Naive thymus-derived CD4-positive, alpha-beta T cell (primary cell): ENCODE data around the gene SDCCAG8. TPM values are rescaled to one million over a fixed set of nuclear protein-coding genes. Genes with fewer than 3 reads are reported as not detected.

Experiments used
- ATAC-seq: fragments of 150-1000 bp; cut with Tn5 transposase; 2 replicates; pipeline ENCODE4 v1.10.0; 2021; ENCODE audit warnings: mild to moderate bottlenecking, moderate library complexity
- CTCF ChIA-PET: fragments of 350-600 bp; sonication (Branson Sonifier 250); formaldehyde crosslinking; loops from one replicate; lab custom pipeline; 2021; ENCODE audit warnings: antibody characterized with exemption; lab: Charles Lee
- POLR2A ChIA-PET: fragments of 350-600 bp; sonication (Branson Sonifier 250); formaldehyde crosslinking; loops from one replicate; lab custom pipeline; 2021; ENCODE audit warnings: antibody characterized with exemption, inconsistent platforms; lab: Charles Lee
- DNase-seq, 9 donors: peaks; one replicate each; pipeline versions ENCODE4 v3.0.0 to v3.0.0-alpha.2; 2020 to 2022; ENCODE audit warnings: mixed read lengths in 1 of 9
- H3K27ac ChIP-seq: one replicate; pipeline ENCODE4 v1.7.0; 2013; ENCODE audit warnings: mild to moderate bottlenecking, low read depth, low read length, moderate library complexity
- H3K27me3 ChIP-seq, 2 donors: one replicate each; pipeline ENCODE4 v1.7.0; 2013; ENCODE audit warnings: low read length in 2 of 2, mild to moderate bottlenecking in 2 of 2, moderate library complexity in 2 of 2; ENCODE audit not compliant: control insufficient read depth in 2 of 2, insufficient read depth in 2 of 2
- H3K36me3 ChIP-seq, 3 experiments: 1 replicate in 2 of 3; 2 replicates in 1 of 3; pipeline ENCODE4 v1.7.0; 2013; ENCODE audit warnings: low read length in 3 of 3, mild to moderate bottlenecking in 3 of 3, moderate library complexity in 1 of 3; ENCODE audit not compliant: insufficient read depth in 3 of 3, control insufficient read depth in 2 of 3
- H3K4me1 ChIP-seq, 2 donors: one replicate each; pipeline ENCODE4 v1.7.0; 2013; ENCODE audit warnings: low read length in 2 of 2, mild to moderate bottlenecking in 2 of 2, moderate library complexity in 1 of 2; ENCODE audit not compliant: control insufficient read depth in 2 of 2, insufficient read depth in 2 of 2
- H3K4me3 ChIP-seq: 2 replicates; pipeline ENCODE4 v1.7.0; 2013; ENCODE audit warnings: mild to moderate bottlenecking, low read length
- H3K9me3 ChIP-seq, 3 experiments: 1 replicate in 2 of 3; 2 replicates in 1 of 3; pipeline ENCODE4 v1.7.0; 2013; ENCODE audit warnings: low read length in 3 of 3; ENCODE audit not compliant: control insufficient read depth in 2 of 3
- H3K27ac Mint-ChIP-seq, 9 donors: one replicate each; pipeline ENCODE4 v1.8.0; 2020 to 2022; ENCODE audit warnings: mixed read lengths in 9 of 9, mild to moderate bottlenecking in 8 of 9, moderate library complexity in 5 of 9, inconsistent platforms in 2 of 9
- H3K27me3 Mint-ChIP-seq, 5 donors: one replicate each; pipeline ENCODE4 v1.8.0; 2021 to 2022; ENCODE audit warnings: mixed read lengths in 5 of 5, mild to moderate bottlenecking in 1 of 5
- H3K36me3 Mint-ChIP-seq, 5 donors: one replicate each; pipeline ENCODE4 v1.8.0; 2020 to 2022; ENCODE audit warnings: mixed read lengths in 5 of 5, mild to moderate bottlenecking in 3 of 5, inconsistent platforms in 1 of 5
- H3K4me1 Mint-ChIP-seq, 7 donors: one replicate each; pipeline ENCODE4 v1.8.0; 2020 to 2022; ENCODE audit warnings: mixed read lengths in 7 of 7, mild to moderate bottlenecking in 3 of 7, inconsistent platforms in 1 of 7
- H3K4me3 Mint-ChIP-seq, 10 donors: one replicate each; pipeline ENCODE4 v1.8.0; 2020 to 2022; ENCODE audit warnings: mild to moderate bottlenecking in 10 of 10, mixed read lengths in 10 of 10, moderate library complexity in 6 of 10, inconsistent platforms in 2 of 10
- H3K9me3 Mint-ChIP-seq, 11 donors: one replicate each; pipeline ENCODE4 v1.8.0; 2020 to 2022; ENCODE audit warnings: mixed read lengths in 11 of 11, mild to moderate bottlenecking in 4 of 11, inconsistent platforms in 1 of 11, moderate library complexity in 1 of 11
- intact Hi-C, 2 donors: fragments of 100-400 bp; cut with micrococcal nuclease; formaldehyde crosslinking; loops; one replicate each; pipeline ENCODE4 v1.15.1; 2023
- polyA plus RNA-seq, 2 donors: library from polyadenylated mRNA; unstranded; fragments of 300-500 nt; fragmentation: Illumina TruSeq; gene quantifications; one replicate each; pipeline ENCODE4 v1.2.3, GENCODE V29; 2021
- total RNA-seq, 6 experiments: library from RNA in 5 of 6; stranded (reverse) in 5 of 6; gene quantifications; 1 replicate in 5 of 6; 2 replicates in 1 of 6; pipeline ENCODE4 v1.2.3 and lab custom pipeline; 2021 to 2026

The SDCCAG8 gene
- total and polyA plus RNA-seq, 7 experiments from 2014 or later = 26.0 to 45.2 (median 39.1) TPM

GRCh38 chr1:243236604-243237252 is 19.1 kb upstream of the SDCCAG8 start:
- no peak for DNase-seq
- POLR2A ChIA-PET = no interaction called here
- H3K27ac ChIP-seq = no peak overlapping the region
- Mint-ChIP-seq H3K9me3 (peaks cover 0 to 34% (median 15%) of the 10 kb centered on the region in 11 donors), H3K27ac (peak overlapping the region in 4 of 9 donors; percentile 10 to 76 (median 46)), H3K36me3 (peaks cover 13 to 68% (median 59%) of the 10 kb centered on the region in 5 donors), H3K4me1 (peaks cover 0 to 22% (median 17%) of the 10 kb centered on the region in 7 donors), H3K27me3 (no peaks in the 10 kb centered on the region), H3K4me3 (peak overlapping the region in 2 of 10 donors; percentile 2 to 11)
- H3K9me3 ChIP-seq = peaks cover 0 to 6% (median 0%) of the 10 kb centered on the region in 3 experiments
- no peaks in the 10 kb centered on the region for H3K27me3 ChIP-seq
- CTCF ChIA-PET = no interaction called here
- H3K4me3 ChIP-seq = no peak overlapping the region
- H3K36me3 ChIP-seq = peaks cover 0 to 11% (median 0%) of the 10 kb centered on the region in 3 experiments
- intact Hi-C loops = no loop called here
- no peak for ATAC-seq
- H3K4me1 ChIP-seq = no peaks in the 10 kb centered on the region

DNA sequence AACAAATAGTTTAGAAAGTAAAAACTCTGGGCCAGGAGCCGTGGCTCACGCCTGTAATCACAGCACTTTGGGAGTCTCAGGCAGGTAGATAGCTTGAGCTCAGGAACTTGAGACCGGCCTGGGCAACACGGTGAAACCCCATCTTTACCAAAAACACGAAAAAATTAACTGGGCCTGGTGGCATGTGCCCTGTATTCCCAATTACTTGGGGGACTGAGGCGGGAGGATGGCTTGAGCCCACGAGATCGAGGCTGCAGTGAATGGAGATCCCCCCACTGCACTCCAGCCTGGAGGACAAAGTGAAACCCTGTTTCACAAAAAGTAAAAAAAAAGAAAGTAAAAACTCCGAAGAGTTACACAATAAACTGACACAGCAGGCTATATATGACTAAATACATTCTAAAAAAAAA is 11.4 kb upstream of the SDCCAG8 start:
- peak overlapping the region in 3 of 10 donors; percentile 4 to 18 (median 9) for H3K4me3 Mint-ChIP-seq
- DNase-seq (no peak), ATAC-seq (no peak)
- H3K27ac Mint-ChIP-seq = peak overlapping the region in 1 of 9 donors; percentile 12
- no peak overlapping the region for H3K27ac ChIP-seq
- CTCF ChIA-PET = no interaction called here
- no peaks in the 10 kb centered on the region for H3K27me3 ChIP-seq
- peaks cover 0 to 9% (median 2%) of the 10 kb centered on the region in 11 donors for H3K9me3 Mint-ChIP-seq
- peaks cover 6 to 47% (median 21%) of the 10 kb centered on the region in 7 donors for H3K4me1 Mint-ChIP-seq
- H3K27me3 Mint-ChIP-seq = no peaks in the 10 kb centered on the region
- POLR2A ChIA-PET = interaction anchor here (1.8 kb wide), 1 partner anchor 10 kb away, joined by 14 read pairs; the partner anchor contains the start of gene CEP170
- H3K36me3 Mint-ChIP-seq = peaks cover under 1 to 38% (median 27%) of the 10 kb centered on the region in 5 donors
- no peak overlapping the region for H3K4me3 ChIP-seq
- intact Hi-C loops = no loop called here
- no peaks in the 10 kb centered on the region for H3K4me1 ChIP-seq
- H3K9me3 ChIP-seq = no peaks in the 10 kb centered on the region
- H3K36me3 ChIP-seq = peaks cover 0 to 3% (median 0%) of the 10 kb centered on the region in 3 experiments

- H3K27me3 ChIP-seq = no peaks in the 10 kb centered on the region
- intact Hi-C loops = no loop called here
- ATAC-seq (peak; percentile 46), DNase-seq (no peak)
- Mint-ChIP-seq H3K27me3 (no peaks in the 10 kb centered on the region), H3K4me3 (peak overlapping the region in 1 of 10 donors; percentile 25), H3K4me1 (peaks cover 12 to 59% (median 38%) of the 10 kb centered on the region in 7 donors), H3K9me3 (peaks cover 0 to 3% (median under 1%) of the 10 kb centered on the region in 11 donors), H3K27ac (peak overlapping the region in 2 of 9 donors; percentile 31 to 56), H3K36me3 (peaks cover 0 to 21% (median 18%) of the 10 kb centered on the region in 5 donors)
- CTCF ChIA-PET = no interaction called here
- H3K27ac ChIP-seq = no peak overlapping the region
- H3K4me1 ChIP-seq = no peaks in the 10 kb centered on the region
- no peaks in the 10 kb centered on the region for H3K36me3 ChIP-seq
- no peaks in the 10 kb centered on the region for H3K9me3 ChIP-seq
- POLR2A ChIA-PET = interaction anchor here (1.0 kb wide), 1 partner anchor 8 kb away, joined by 5 read pairs; the partner anchor contains the start of genes CEP170 and SDCCAG8
- H3K4me3 ChIP-seq = no peak overlapping the region
These were observed 8.9 kb upstream of the SDCCAG8 start for GRCh38 chr1:243246916-243247315.

GRCh38 chr1:243247901-243248300 is 7.9 kb upstream of the SDCCAG8 start:
- H3K27ac ChIP-seq = no peak overlapping the region

DNA sequence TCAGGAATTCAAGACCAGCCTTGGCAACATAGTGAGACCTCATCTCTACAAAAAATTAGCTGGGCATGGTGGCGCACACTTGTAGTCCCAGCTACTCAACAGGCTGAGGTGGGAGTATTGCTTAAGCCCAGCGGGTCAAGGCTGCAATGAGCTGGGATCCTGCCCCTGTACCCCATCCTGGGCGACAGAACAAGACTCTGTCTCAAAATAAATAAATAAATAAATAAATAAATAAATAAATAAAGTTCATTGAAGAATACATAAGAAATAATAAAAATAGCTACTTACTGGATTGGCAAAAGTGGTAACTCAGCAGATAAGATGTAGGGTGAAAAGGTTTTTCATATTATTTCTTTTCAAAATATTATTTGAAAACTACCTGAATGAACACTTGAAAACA is 6.6 kb upstream of the SDCCAG8 start:
- CTCF ChIA-PET = no interaction called here
- no peaks in the 10 kb centered on the region for H3K27me3 ChIP-seq
- peaks cover 0 to under 1% (median 0%) of the 10 kb centered on the region in 5 donors for H3K27me3 Mint-ChIP-seq
- H3K4me3 Mint-ChIP-seq = no peak overlapping the region
- no peaks in the 10 kb centered on the region for H3K9me3 ChIP-seq
- peaks cover 0 to 9% of the 10 kb centered on the region in 2 donors for H3K4me1 ChIP-seq
- POLR2A ChIA-PET = no interaction called here
- ATAC-seq (no peak), DNase-seq (no peak)
- peaks cover 25 to 68% (median 49%) of the 10 kb centered on the region in 7 donors for H3K4me1 Mint-ChIP-seq
- intact Hi-C loops = no loop called here
- H3K4me3 ChIP-seq = no peak overlapping the region
- H3K36me3 Mint-ChIP-seq = peaks cover 0 to 10% (median 4%) of the 10 kb centered on the region in 5 donors
- H3K36me3 ChIP-seq = peaks cover 0 to under 1% (median 0%) of the 10 kb centered on the region in 3 experiments
- no peaks in the 10 kb centered on the region for H3K9me3 Mint-ChIP-seq
- H3K27ac ChIP-seq = no peak overlapping the region
- H3K27ac Mint-ChIP-seq = peak overlapping the region in 1 of 9 donors; percentile 2

More at GRCh38 chr1:243247901-243248300, 7.9 kb upstream of the SDCCAG8 start:
- Mint-ChIP-seq H3K4me3 (no peak overlapping the region), H3K27ac (peak overlapping the region in 5 of 9 donors; percentile 2 to 51 (median 12)), H3K27me3 (no peaks in the 10 kb centered on the region), H3K4me1 (peaks cover 14 to 63% (median 42%) of the 10 kb centered on the region in 7 donors), H3K9me3 (peaks cover 0 to 2% (median 0%) of the 10 kb centered on the region in 11 donors), H3K36me3 (peaks cover 0 to 15% (median 13%) of the 10 kb centered on the region in 5 donors)
- intact Hi-C loops = no loop called here
- H3K27me3 ChIP-seq = no peaks in the 10 kb centered on the region
- H3K4me3 ChIP-seq = no peak overlapping the region
- DNase-seq (no peak), ATAC-seq (no peak)
- ChIA-PET CTCF (no interaction called here), POLR2A (no interaction called here)
- H3K9me3 ChIP-seq = no peaks in the 10 kb centered on the region
- H3K36me3 ChIP-seq = no peaks in the 10 kb centered on the region
- no peaks in the 10 kb centered on the region for H3K4me1 ChIP-seq

- CTCF ChIA-PET = no interaction called here
These were observed 5.7 kb upstream of the SDCCAG8 start for GRCh38 chr1:243250102-243250501.

More at GRCh38 chr1:243250102-243250501, 5.7 kb upstream of the SDCCAG8 start:
- Histone ChIP-seq H3K4me3 (no peak overlapping the region), H3K27ac (no peak overlapping the region), H3K27me3 (no peaks in the 10 kb centered on the region), H3K9me3 (no peaks in the 10 kb centered on the region), H3K36me3 (peaks cover 0 to 6% (median 0%) of the 10 kb centered on the region in 3 experiments), H3K4me1 (peaks cover 0 to 9% of the 10 kb centered on the region in 2 donors)
- intact Hi-C loops = loop anchor here (10.0 kb wide), 5 partner anchors 345 to 1715 kb away; partner anchors contain the start of genes CHML (in 1 of the 2), COX20 (in 1 of the 2), HNRNPU (in 1 of the 2) and OPN3 (in 1 of the 2)
- Mint-ChIP-seq H3K4me1 (peaks cover 28 to 64% (median 50%) of the 10 kb centered on the region in 7 donors), H3K27ac (peak overlapping the region in 2 of 9 donors; percentile 30 to 68), H3K27me3 (peaks cover 0 to 3% (median 0%) of the 10 kb centered on the region in 5 donors), H3K36me3 (peaks cover 0 to 5% (median 0%) of the 10 kb centered on the region in 5 donors), H3K9me3 (peaks cover 0 to 2% (median 0%) of the 10 kb centered on the region in 11 donors), H3K4me3 (no peak overlapping the region)
- DNase-seq (no peak), ATAC-seq (no peak)
- POLR2A ChIA-PET = no interaction called here
